Stimulated activated CD4-positive, alpha-beta T cell treated with anti-CD3 and anti-CD28 coated beads, TNF-alpha, amount 100 ng/mL, for 48 hours (primary cell): ENCODE measurements around the gene LRRC3C.
"Not testable (repeated sequence)": the region's sequence is repeated elsewhere in the genome, so short reads cannot be mapped to it uniquely, and the experiment has no call there.

Experiments
- DNase-seq, 3 donors: peaks; one replicate each; pipeline ENCODE4 v3.0.0-alpha.2; 2020; ENCODE audit warnings: low read depth in 3 of 3

The LRRC3C gene

GRCh38 chr17:39946551-39947330, 19.2 kb downstream of the LRRC3C start:
- no peak for DNase-seq

- not testable (repeated sequence) for DNase-seq
Observed at GRCh38 chr17:39948489-39948828, 20.9 kb downstream of the LRRC3C start.

- no peak for DNase-seq
Observed at GRCh38 chr17:39949028-39949427, 21.5 kb downstream of the LRRC3C start.

GRCh38 chr17:39950871-39951348, 23.4 kb downstream of the LRRC3C start:
- DNase-seq = no peak

- no peak for DNase-seq
Observed at GRCh38 chr17:39951924-39952679, 24.6 kb downstream of the LRRC3C start.

GRCh38 chr17:39952680-39953470, 25.3 kb downstream of the LRRC3C start:
- DNase-seq = peak; percentile 80 to 92 (median 83)

- DNase-seq = no peak
Observed at GRCh38 chr17:39953471-39953888, 25.9 kb downstream of the LRRC3C start.

GRCh38 chr17:39954876-39955275, 27.3 kb downstream of the LRRC3C start:
- DNase-seq = no peak

- no peak for DNase-seq
Observed at GRCh38 chr17:39955726-39956225, 28.2 kb downstream of the LRRC3C start.

GRCh38 chr17:39960524-39961041, 33.1 kb downstream of the LRRC3C start:
- DNase-seq = no peak

- no peak for DNase-seq
Observed at GRCh38 chr17:39962642-39963220, 35.2 kb downstream of the LRRC3C start, which contains the start of gene GSDMA. Gene GSDMA, plus strand, starts transcription at chr17:39963004. Its CDS starts 2,684 bp downstream, at chr17:39965688.

GRCh38 chr17:39963829-39964228, 36.3 kb downstream of the LRRC3C start:
- no peak for DNase-seq

- DNase-seq = no peak
Observed at GRCh38 chr17:39965017-39965699, 37.6 kb downstream of the LRRC3C start.

- no peak for DNase-seq
Observed at GRCh38 chr17:39966771-39967170, 39.2 kb downstream of the LRRC3C start.

GRCh38 chr17:39968761-39969160, 41.2 kb downstream of the LRRC3C start:
- no peak for DNase-seq

GRCh38 chr17:39969375-39969774, 41.8 kb downstream of the LRRC3C start:
- no peak for DNase-seq

GRCh38 chr17:39970157-39970692, 42.7 kb downstream of the LRRC3C start:
- no peak for DNase-seq

- no peak for DNase-seq
Observed at GRCh38 chr17:39971076-39971603, 43.6 kb downstream of the LRRC3C start.

- no peak for DNase-seq
Observed at GRCh38 chr17:39972271-39972670, 44.7 kb downstream of the LRRC3C start.

GRCh38 chr17:39973496-39973895, 46.0 kb downstream of the LRRC3C start:
- no peak for DNase-seq
